Left lung (tissue), 10 donors: ENCODE data around the gene SLC35G1. TPM values are rescaled to one million over a fixed set of nuclear protein-coding genes. Genes with fewer than 3 reads are reported as not detected.

Experiments used
- ATAC-seq: fragments of 200-7000 bp; cut with Tn5 transposase; one replicate; pipeline ENCODE4 v1.9.1; 2020; ENCODE audit warnings: moderate library complexity
- DNase-seq, 4 donors: peaks; one replicate each; pipeline ENCODE4 v3.0.0-alpha.2; 2013 to 2020
- H3K27ac ChIP-seq, 2 donors: fragments of 200-600 bp; sonication (generic) in 1 of 2; one replicate each; pipeline versions ENCODE4 v1.5.0 to v1.8.0; 2020 to 2021
- H3K27me3 ChIP-seq, 2 donors: fragments of 200-600 bp; sonication (generic) in 1 of 2; one replicate each; pipeline versions ENCODE4 v1.5.0 to v1.8.0; 2020 to 2021
- H3K36me3 ChIP-seq, 2 donors: fragments of 200-600 bp; sonication (generic) in 1 of 2; one replicate each; pipeline versions ENCODE4 v1.5.0 to v1.8.0; 2020 to 2021
- H3K4me1 ChIP-seq, 2 donors: fragments of 200-600 bp; one replicate each; pipeline ENCODE4 v1.8.0; 2021
- H3K4me3 ChIP-seq, 2 donors: fragments of 200-600 bp; sonication (generic) in 1 of 2; one replicate each; pipeline versions ENCODE4 v1.5.0 to v1.8.0; 2020 to 2021; ENCODE audit warnings: mild to moderate bottlenecking in 1 of 2
- H3K9me3 ChIP-seq, 2 donors: fragments of 200-600 bp; sonication (generic) in 1 of 2; one replicate each; pipeline versions ENCODE4 v1.5.0 to v1.8.0; 2020 to 2021
- CTCF ChIP-seq, 2 donors: fragments of 200-600 bp; sonication (generic) in 1 of 2; IDR thresholded peaks; one replicate each; pipeline versions ENCODE4 v1.5.0 to v1.8.0; 2021; ENCODE audit warnings: antibody characterized with exemption in 2 of 2
- intact Hi-C, 2 donors: fragments of 100-400 bp; cut with DNase I; formaldehyde crosslinking; loops; one replicate each; pipeline versions ENCODE4 v1.11.2 to v1.14.2; 2022
- polyA plus RNA-seq, 6 donors: library from polyadenylated mRNA; unstranded; fragments of 120-200 nt; gene quantifications; one replicate each; pipeline ENCODE4 v1.2.1, GENCODE V29; 2013; ENCODE audit not compliant: insufficient read length in 6 of 6
- total RNA-seq, 2 donors: library from RNA; stranded (reverse); fragmentation: NEBNext Ultra II Directional; extraction: Animal tissue kit (Norgen Biotek cat#: 25700); gene quantifications; one replicate each; pipeline ENCODE4 v1.2.1, GENCODE V29; 2021
- donor health status: DM: no; HTN: yes; CAD: no.
- donor health status: DM: no; HTN: no; CAD: no.

The SLC35G1 gene
- total and polyA plus RNA-seq, 8 donors, result 3.7 to 8.7 (median 7.5) TPM

- H3K4me1 ChIP-seq, result no peaks in the 10 kb centered on the region
- no peak overlapping the region for H3K27ac ChIP-seq
- H3K9me3 ChIP-seq, result no peaks in the 10 kb centered on the region
- no peak for TF ChIP-seq CTCF (IDR thresholded peaks at IDR 0.05)
- no peaks in the 10 kb centered on the region for H3K27me3 ChIP-seq
- DNase-seq (no peak), ATAC-seq (no peak)
- H3K4me3 ChIP-seq, result no peak overlapping the region
- intact Hi-C loops, result no loop called here
- H3K36me3 ChIP-seq, result no peaks in the 10 kb centered on the region
Observed at GRCh38 chr10:93907059-93907458, 13.3 kb downstream of the SLC35G1 start.

GRCh38 chr10:93911866-93912265 lies 18.1 kb downstream of the SLC35G1 start:
- Histone ChIP-seq H3K36me3 (no peaks in the 10 kb centered on the region), H3K4me1 (no peaks in the 10 kb centered on the region), H3K9me3 (no peaks in the 10 kb centered on the region), H3K27me3 (no peaks in the 10 kb centered on the region), H3K4me3 (no peak overlapping the region), H3K27ac (no peak overlapping the region)
- DNase-seq (no peak), ATAC-seq (no peak)
- intact Hi-C loops, result loop anchor here in 1 of 2 donors (10.0 kb wide), 1 partner anchor 413 kb away; no protein-coding TSS in a partner anchor
- no peak for TF ChIP-seq CTCF (IDR thresholded peaks at IDR 0.05)

- Histone ChIP-seq H3K27ac (no peak overlapping the region), H3K36me3 (no peaks in the 10 kb centered on the region), H3K4me3 (no peak overlapping the region), H3K9me3 (no peaks in the 10 kb centered on the region), H3K27me3 (no peaks in the 10 kb centered on the region), H3K4me1 (no peaks in the 10 kb centered on the region)
- TF ChIP-seq CTCF (IDR thresholded peaks at IDR 0.05), result no peak
- DNase-seq, result no peak
- ATAC-seq, result no peak
- intact Hi-C loops, result loop anchor here in 1 of 2 donors (10.0 kb wide), 1 partner anchor 412 kb away; no protein-coding TSS in a partner anchor
Observed at GRCh38 chr10:93912444-93912843, 18.7 kb downstream of the SLC35G1 start.

- Histone ChIP-seq H3K4me1 (no peaks in the 10 kb centered on the region), H3K4me3 (no peak overlapping the region), H3K9me3 (no peaks in the 10 kb centered on the region), H3K36me3 (no peaks in the 10 kb centered on the region), H3K27me3 (no peaks in the 10 kb centered on the region), H3K27ac (no peak overlapping the region)
- no peak for TF ChIP-seq CTCF (IDR thresholded peaks at IDR 0.05)
- DNase-seq (no peak), ATAC-seq (no peak)
- intact Hi-C loops, result loop anchor here in 1 of 2 donors (10.0 kb wide), 1 partner anchor 411 kb away; no protein-coding TSS in a partner anchor
Observed at GRCh38 chr10:93913706-93914105, 19.9 kb downstream of the SLC35G1 start.

- peak; percentile 82 for ATAC-seq
- no peak for TF ChIP-seq CTCF (IDR thresholded peaks at IDR 0.05)
Observed at GRCh38 chr10:93915598-93915997, 21.8 kb downstream of the SLC35G1 start.

More at GRCh38 chr10:93915598-93915997, 21.8 kb downstream of the SLC35G1 start:
- Histone ChIP-seq H3K27me3 (no peaks in the 10 kb centered on the region), H3K36me3 (no peaks in the 10 kb centered on the region), H3K4me1 (no peaks in the 10 kb centered on the region), H3K9me3 (no peaks in the 10 kb centered on the region), H3K27ac (no peak overlapping the region), H3K4me3 (no peak overlapping the region)
- no peak for DNase-seq
- intact Hi-C loops, result loop anchor here in 1 of 2 donors (10.0 kb wide), 1 partner anchor 409 kb away; no protein-coding TSS in a partner anchor
